GM18520 (cell line): ENCODE data around the gene CD300A.
A peak's percentile ranks its signal among the peaks of the same experiment; 100 is the strongest.
"Not testable (repeated sequence)": the region's sequence is repeated elsewhere in the genome, so short reads cannot be mapped to it uniquely, and the experiment has no call there.

ENCODE experiments used
- ATAC-seq: cut with Tn5 transposase; IDR thresholded peaks from one replicate; pipeline ENCODE4 v1.9.1; 2021; ENCODE audit not compliant: unreplicated experiment

The CD300A gene

GRCh38 chr17:74478420-74479100 lies 12.1 kb downstream of the CD300A start:
- no peak for ATAC-seq

GRCh38 chr17:74480290-74480689 lies 13.9 kb downstream of the CD300A start:
- no peak for ATAC-seq

- no peak for ATAC-seq
These were observed 15.2 kb downstream of the CD300A start for GRCh38 chr17:74481621-74482020.

GRCh38 chr17:74484066-74484465 lies 17.6 kb downstream of the CD300A start:
- no peak for ATAC-seq

- ATAC-seq = no peak
These were observed 18.7 kb downstream of the CD300A start for GRCh38 chr17:74485022-74485743.

GRCh38 chr17:74485841-74486240 lies 19.4 kb downstream of the CD300A start:
- ATAC-seq = no peak

- ATAC-seq = not testable (repeated sequence)
These were observed 21.8 kb downstream of the CD300A start for GRCh38 chr17:74488276-74488675.

- no peak for ATAC-seq
These were observed 24.3 kb downstream of the CD300A start for GRCh38 chr17:74490716-74491115.

GRCh38 chr17:74491626-74492025 lies 25.2 kb downstream of the CD300A start:
- ATAC-seq = no peak

GRCh38 chr17:74493331-74493833 lies 26.9 kb downstream of the CD300A start:
- peak; percentile 52 for ATAC-seq

GRCh38 chr17:74497471-74497870 lies 31.0 kb downstream of the CD300A start:
- ATAC-seq = no peak

GRCh38 chr17:74499992-74500391 lies 33.6 kb downstream of the CD300A start:
- no peak for ATAC-seq

- ATAC-seq = no peak
These were observed 36.4 kb downstream of the CD300A start for GRCh38 chr17:74502861-74503260.

GRCh38 chr17:74503949-74504348 lies 37.5 kb downstream of the CD300A start:
- ATAC-seq = not testable (repeated sequence)

- no peak for ATAC-seq
These were observed 41.7 kb downstream of the CD300A start for GRCh38 chr17:74508156-74508555.

GRCh38 chr17:74512036-74512435 lies 45.6 kb downstream of the CD300A start:
- ATAC-seq = no peak

GRCh38 chr17:74512624-74513091 lies 46.2 kb downstream of the CD300A start:
- ATAC-seq = peak; percentile 54

GRCh38 chr17:74513987-74514631 lies 47.7 kb downstream of the CD300A start:
- no peak for ATAC-seq

GRCh38 chr17:74514632-74515334 lies 48.3 kb downstream of the CD300A start:
- no peak for ATAC-seq

- ATAC-seq = no peak
These were observed 49.5 kb downstream of the CD300A start for GRCh38 chr17:74515941-74516340.
